HG02840 (cell line): Measurements from ENCODE around the gene SORD.
"Not testable (repeated sequence)": the region's sequence is repeated elsewhere in the genome, so short reads cannot be mapped to it uniquely, and the experiment has no call there.

Experiments used
- ATAC-seq: cut with Tn5 transposase; IDR thresholded peaks from one replicate; pipeline ENCODE4 v1.9.1; 2021; ENCODE audit warnings: mild to moderate bottlenecking, moderate library complexity, moderate number of reproducible peaks; ENCODE audit not compliant: unreplicated experiment, low FRiP score

The SORD gene

DNA sequence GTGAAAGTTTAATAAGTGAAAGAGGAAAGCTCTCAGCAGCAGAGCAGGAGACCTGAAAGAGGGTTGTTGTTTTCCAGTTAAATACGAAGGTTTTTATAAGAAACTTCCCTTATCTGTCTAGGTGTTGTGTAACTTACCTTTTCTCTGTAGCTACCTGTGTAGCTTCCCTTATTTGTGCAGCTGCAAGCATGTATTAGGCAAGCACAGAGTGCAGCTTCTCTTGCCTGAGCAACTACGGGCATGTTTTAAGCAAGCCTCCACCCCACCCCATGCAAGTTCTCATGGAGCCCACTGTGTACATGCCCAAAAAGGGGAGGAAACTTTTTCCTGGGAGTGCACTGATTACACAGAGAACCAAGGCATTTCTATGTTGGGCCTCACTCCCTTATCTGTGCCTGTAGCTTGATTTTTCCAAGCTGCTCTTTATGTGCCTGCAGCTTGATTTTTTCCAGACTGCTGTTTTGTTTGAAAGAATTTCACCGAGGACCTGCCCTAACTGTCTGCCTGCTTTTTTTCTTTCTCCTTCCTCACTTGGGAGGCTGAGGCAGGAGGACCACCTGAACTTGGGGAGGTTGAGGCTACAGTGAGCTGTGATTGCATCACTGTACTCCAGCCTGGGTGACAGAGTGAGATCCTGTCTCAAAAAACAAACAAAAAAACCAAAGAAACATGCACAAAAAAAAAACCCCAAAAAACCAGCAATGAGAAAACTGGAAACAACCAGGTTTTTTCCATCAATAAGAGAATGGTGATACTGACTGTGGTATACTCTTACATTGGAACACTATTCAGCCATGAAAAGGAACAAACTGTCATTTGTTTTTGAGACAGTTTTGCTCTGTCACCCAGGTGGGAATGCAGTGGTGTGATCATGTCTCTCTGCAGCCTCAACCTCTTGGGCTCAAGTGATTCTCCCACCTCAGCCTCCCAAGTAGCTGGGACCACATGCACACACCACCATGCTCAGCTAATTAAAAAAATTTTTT is 36.0 kb downstream of the SORD start:
- not testable (repeated sequence) for ATAC-seq

DNA sequence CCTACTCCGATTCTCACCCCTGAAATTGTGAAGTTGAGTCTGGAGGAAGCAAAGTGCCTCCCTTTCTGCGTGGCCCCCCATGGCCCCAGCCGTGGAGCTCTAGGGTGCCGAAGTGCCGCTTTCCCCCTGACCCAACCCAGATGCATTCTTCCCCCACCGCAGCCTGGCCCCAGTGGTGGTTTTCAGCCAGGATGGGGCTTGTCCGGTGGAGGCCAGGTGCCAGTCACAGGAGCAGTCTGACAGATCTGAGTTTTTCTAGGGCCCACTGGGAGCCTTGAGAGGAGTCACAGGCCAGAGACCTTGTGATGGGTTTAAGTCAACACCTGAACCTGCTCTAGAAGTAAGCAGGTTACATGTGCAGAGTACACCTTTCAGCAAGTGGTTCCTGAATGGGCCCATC is 39.3 kb downstream of the SORD start:
- ATAC-seq: not testable (repeated sequence)

DNA sequence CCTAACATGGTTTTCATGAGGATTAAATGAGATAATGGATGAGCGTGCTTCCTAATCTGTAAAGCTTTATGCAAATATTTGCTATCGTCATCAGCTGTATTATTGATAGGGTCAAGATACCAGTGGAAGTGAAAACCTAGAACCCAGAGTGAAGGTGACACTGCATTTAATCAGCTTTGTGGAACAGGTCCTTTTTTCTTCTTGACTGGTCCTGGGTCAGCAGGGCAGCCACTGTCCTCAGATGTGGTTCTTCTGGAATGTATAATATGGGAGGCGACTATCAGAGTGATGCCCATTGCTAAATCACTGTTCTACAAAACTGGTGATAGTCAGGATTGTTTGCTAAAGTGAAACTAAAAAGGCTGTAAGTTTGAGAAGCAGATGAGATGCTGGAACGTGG is 41.4 kb downstream of the SORD start:
- ATAC-seq: no peak

DNA sequence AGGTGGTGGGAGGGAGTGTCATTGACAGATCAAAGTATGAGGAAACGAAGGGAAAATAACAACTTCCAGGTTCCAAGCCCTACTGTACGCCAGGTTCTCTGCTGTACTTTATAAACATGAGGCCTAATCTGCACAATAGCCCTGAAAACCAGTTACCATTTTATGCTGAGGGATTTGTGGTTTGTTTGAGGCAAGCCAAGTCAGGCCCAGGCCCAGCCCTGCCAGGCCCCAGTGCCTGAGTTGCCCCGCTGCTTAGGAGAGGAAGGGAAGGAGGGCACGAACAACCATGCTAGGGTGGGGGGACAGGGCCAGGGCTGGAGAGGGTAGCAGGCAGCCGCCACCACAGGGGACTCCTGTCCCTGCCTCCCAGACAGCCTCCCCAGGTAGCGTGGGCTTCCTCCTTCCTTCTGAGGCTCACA is 47.0 kb downstream of the SORD start:
- not testable (repeated sequence) for ATAC-seq

DNA sequence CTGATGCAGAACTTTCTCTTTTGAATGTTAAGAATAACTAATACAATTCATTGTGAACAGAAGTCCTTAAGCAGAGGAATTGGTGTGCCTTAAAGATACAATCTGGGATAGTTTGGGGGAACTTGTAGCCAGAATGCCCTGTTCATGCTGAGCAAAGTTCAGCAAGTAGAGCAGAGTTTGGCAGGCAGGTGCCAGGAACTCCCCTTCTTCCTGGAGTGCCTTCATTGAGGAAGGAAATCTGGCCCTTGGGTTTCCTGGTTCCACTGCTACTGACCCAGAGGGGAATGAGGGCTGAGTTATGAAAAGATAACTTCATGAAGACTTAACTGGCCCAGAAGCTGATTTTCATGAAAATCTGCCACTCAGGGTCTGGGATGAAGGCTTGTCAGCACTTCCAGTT is 50.6 kb downstream of the SORD start:
- ATAC-seq: not testable (repeated sequence)

DNA sequence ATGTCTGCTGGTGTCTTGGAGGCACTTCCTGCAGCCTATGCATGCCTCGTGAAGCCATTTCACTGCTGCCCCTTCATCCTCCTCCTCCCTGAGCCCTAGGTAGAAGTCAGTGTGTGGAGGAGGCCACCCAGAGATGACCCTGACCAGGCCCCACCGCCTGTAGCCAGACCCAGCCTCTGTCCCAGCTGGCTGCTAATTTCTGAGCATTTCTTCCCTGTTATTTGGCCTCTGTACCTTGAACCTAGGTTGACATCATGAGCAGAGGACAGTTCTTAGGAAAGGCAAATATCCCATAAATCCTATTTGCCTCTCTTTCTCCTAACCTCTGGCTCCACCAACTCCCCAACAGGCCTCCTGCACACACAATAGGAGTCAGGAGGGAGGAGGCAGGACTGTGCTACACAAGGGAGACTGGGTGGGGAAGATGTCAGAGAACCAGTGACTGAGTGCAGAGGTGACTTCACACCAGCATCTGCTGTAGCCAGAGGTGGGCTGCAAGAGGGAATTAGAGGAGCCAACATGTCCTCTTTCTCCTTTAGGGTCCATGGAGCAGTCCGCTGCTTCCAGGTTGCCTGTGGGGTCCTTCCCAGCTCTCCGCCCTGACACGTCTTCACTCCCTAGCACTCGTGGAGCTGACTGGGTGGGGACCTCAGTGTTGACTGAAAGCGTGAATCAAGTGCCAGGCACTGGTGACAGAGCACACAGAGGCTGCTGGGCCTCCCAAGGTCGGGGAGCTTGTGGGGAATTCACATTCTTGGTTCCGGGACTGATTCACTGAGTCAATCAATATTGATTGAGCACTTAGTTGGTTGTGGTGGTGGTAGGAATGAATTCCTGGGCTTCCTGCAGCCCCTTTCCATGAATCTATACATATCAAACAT is 52.7 kb downstream of the SORD start:
- ATAC-seq: not testable (repeated sequence)

DNA sequence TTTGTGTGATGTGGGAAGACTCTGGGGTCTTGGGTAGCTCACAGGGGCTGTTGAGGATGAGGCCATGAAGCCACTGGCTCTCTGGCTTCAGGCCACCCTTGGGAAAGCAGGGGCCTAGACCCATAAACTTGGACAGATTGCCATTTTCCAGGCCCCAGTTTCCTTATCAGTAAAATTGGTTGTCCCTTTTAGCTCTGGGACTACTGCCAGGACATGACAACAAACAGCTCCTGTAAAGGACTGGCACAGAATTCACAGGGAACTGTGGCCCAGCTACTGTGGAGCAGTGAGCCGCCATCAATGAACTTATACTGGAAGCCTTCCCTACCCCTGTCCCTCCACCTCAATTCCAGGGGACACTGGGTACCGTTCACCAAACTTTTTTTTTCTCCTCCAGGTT is 54.4 kb downstream of the SORD start:
- ATAC-seq: not testable (repeated sequence)

DNA sequence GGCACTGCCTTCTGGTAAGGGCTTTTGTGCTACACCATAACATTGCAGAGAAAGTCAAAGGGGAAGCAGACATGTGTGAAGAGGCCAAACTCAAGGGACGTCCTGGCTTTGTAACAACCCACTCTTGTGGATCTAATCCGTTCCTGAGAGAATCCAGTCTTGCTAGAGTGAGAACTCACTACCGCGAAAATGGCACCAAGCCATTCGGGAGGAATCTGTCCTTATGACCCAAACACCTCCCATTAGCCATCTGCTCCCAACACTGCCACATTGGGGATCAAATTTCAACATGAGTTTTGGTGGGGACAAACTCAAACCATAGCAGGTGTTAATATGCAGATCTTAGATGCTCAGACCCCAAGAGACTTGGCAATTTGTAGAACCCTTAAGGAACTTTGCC is 56.2 kb downstream of the SORD start:
- ATAC-seq: not testable (repeated sequence)

DNA sequence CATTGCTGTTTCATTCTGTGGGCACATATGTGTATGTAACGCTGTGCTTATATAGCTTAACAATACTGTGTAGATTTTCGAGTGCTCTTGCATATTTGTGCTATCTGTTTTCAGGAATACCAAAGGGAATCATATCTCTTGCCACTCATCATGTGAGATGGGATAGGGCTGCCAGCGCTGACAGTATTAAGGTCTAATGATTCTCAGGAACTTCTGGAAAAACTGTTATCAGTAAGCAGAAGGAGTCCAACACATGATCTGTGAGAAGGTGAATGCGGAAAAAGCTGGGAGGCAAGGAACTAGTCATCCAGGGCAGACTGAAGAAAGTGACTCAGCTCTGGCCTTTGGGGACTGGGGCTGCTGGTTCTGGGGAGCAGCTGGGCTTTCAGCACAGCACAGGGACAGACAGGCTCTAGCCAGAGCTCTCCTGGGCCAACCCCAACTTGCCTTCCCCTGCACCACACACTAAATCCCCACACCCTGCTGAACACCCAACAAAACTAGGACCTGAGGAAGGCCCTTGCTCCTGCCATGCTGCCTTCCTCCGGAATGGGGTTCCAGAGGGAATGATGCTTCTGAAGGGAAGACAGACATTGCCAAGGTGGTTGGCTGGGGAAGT is 56.7 kb downstream of the SORD start:
- not testable (repeated sequence) for ATAC-seq

DNA sequence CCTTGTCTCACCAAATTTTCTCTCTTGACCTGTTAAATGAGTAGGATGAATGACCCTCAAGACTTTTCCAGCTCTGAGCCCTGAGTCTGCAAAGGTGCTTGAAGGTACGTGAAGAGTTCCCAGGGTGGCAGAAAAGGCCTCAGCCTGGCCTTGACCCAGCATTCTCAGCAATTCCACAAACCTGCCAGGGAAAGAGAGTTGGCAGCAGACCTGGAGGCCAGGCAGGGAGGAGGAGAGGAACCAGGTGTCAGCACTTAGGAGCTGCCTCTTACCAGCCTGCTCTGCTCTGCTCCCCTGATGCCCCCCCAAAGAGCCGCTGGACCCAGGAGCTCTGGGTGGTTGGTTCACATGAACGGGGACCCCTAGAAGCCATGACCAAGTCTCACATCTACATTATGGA is 57.6 kb downstream of the SORD start:
- not testable (repeated sequence) for ATAC-seq

DNA sequence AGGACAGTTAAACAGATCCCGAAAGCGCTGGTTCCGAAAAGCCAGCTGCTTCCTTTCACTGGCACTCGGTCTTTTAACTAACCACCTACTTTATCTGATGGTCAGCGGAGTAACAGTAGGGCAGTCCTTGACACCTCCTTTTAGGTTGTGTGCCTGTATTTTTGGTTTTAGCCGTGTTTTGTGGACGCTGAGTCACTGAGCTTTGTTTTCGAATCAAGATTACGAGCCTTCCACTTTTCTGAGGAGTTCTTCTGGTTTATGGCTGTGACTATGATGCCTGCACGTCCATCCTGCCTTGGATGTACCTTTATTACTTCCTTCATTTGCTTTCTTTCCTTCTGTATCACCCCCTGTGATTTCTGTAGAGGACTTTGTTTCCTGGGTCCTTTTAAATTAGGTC is 59.4 kb downstream of the SORD start:
- ATAC-seq: not testable (repeated sequence)

DNA sequence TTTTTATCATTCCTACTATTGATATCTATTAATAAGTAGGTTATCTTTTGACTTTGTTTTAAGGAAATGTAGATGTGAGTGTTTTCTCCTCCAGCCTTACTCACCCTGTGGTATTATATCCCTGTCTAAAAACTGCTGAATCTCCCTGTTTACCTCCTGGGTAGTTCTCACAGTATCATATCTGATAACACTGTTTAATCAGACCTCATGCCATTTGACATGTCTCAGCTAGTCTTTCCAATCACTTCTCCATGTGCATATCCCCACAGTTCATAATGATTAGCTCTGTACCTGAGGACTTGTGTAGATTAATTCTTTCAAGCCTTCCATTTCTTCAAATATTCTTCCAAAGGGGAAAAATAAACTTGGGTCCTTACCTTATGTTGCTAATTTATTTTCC is 60.2 kb downstream of the SORD start:
- ATAC-seq: no peak

DNA sequence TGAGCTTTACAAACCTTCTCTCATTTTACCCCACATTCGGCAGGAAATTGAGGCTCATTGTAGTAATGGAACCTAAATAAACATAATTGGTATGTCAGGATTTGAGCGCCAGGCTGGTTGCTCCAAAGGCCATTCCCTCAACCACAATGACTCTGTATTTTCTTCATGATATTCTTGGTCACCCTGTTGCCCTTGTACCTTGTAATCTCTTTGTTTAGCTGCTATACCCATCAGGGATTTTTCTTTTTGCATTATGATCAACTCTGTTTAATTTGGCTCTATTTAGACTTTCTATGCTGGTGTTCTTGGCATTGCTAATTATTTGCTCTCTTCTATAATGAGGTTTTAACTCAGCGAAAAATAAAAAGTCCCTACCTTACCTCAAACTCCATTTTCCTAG is 61.2 kb downstream of the SORD start:
- no peak for ATAC-seq

DNA sequence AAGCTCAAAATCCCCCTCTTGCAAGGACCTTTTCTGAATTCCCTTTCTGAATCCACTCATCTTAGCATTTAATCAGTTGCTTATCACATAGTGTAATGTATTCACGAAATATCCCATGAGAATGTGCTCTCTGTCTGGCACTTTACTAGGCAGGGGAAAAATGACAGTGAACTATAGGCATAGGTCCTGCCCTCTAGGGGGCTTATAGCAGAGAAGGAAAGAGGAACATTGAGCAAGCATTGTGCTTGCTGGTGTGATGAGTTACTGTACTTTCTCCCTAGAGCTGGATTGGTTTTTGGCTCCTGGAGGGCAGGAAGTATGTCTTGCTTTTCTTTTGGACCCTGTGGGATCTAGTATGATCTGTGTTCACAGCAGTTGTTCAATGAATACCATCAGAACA is 64.5 kb downstream of the SORD start:
- ATAC-seq: no peak

DNA sequence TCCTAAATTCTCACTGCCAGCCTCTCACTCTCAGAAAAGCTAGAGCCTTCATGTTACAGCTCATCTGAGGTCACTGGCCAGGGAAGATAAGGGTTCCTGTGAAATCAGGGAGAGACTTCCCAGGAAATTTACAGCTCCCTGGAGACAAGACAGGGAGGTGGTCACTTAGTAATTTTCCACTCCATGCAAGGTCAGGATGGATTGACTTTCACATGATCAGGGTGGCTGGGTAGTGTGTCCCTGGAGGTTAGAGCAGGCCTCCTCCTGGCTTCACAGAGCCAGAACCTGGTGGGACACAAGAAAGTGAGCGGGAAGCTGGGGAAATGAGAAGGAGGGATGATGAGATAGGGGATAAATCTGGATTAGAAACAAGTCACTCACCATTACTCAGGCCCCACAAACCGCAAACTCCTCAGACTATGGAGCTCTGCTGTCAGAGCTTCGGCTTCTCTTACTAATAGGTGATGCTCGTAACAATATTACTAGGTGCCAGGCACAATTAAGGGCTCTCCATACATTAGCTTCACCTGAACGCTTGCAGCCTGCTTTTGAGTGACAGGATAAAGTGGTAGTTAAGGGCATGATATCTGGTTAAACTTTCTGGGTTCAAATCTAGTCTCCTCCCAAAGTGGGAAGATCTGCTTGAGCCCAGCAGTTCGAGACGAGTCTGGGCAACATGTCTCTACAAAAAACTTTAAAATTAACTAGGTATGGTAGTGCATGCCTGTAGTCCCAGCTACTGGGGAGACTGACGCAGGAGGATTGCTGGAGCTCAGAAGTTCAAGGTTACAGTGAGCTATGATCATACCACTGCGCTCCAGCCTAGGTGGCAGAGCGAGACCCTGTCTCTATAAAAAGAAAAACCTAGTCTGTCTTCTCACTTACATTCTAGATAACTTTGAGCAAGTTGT is 66.1 kb downstream of the SORD start:
- no peak for ATAC-seq

DNA sequence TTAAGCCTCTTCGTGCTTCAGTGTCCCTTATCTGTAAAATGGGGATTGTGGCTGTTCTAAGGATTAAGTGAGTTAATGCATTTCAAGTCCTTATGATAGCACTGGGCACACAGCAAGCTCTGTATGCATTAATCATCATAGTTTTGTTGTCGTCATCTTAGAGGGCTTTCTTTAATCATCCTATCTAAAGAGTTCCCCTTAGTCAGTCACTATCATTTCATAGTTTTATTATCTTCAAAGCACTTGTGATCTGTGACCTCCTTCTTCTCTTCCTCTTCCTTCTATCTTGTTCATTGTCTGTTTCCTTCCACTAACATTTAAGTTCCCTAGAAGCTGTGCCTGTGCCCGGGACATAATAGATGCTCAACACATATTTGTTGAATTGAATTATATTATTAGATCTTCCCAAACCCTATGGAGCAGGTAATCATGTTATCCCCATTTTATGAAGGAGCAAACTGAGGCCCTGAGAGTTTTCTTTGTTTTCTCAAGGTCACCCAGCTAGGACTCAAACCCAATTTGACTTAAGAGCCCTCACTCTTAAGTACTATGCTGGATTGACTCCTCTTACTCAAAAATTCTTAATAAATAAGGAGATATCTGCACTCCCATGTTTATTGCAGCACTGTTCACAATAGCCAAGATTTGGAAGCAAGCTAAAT is 66.8 kb downstream of the SORD start:
- ATAC-seq: no peak

DNA sequence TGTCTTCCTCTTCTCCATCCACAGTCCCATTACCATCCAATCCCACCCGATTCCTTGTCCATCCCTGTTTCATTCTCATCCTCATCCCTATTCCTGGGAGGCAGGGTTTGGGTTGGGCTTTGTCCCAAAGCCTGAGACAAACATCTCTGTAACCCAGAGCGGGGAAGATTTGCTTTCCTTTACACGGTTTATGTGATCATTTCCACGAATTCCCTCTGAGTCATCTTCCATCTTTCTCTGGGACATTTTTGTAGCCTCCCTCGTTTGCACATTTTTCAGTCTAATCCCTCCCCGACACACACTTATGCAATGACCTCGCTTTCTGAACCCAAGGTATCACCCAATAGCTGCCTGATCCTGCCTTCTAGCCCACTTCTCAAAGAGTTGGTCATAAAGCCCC is 68.2 kb downstream of the SORD start:
- no peak for ATAC-seq

DNA sequence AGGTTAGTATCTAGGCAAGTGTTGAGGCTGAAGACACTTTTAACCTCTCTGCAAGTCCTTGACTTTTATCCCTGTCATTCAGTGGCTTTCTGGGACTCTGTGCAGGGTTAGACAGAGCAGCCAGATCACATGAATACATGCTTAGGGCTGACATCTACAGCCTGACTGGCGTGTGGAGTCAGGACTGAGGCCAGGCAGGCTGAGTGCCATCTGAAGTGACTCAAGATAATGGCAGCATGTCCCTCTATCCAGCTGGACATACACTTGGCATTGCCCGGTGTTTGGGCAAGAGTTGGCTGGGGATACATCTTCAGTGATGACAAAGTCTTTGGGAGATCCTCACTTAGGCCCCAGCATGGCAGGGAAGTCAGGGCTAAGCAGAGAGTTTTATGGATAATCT is 68.6 kb downstream of the SORD start:
- no peak for ATAC-seq

DNA sequence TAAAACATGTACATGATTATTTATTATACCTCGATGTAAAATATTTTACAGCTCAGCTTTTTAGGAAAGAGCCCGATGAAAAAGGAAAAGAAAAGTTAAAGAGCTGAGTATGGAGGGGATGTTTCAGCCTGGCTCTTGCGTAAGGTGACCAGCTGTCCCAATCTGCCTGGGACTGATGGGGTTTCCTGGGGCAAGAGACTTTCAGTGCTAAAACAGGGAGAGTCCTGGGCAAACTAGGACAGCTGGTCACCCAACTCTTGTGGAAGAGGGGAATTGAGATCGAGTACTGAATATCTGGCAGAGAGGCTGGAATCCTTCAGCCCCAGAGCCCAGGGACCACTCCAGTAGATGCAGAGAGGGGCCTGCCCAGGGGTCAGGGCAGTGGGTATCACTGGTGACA is 70.0 kb downstream of the SORD start:
- no peak for ATAC-seq
